Activated gamma-delta T cell treated with Interleukin-2 at 50 U/mL for 16 hours (primary cell): ENCODE data around the gene FOS.
"Not testable (repeated sequence)": the region's sequence is repeated elsewhere in the genome, so short reads cannot be mapped to it uniquely, and the experiment has no call there.

Experiments used
- DNase-seq: peaks from one replicate; pipeline ENCODE4 v3.0.0-alpha.2; 2020

The FOS gene

DNA sequence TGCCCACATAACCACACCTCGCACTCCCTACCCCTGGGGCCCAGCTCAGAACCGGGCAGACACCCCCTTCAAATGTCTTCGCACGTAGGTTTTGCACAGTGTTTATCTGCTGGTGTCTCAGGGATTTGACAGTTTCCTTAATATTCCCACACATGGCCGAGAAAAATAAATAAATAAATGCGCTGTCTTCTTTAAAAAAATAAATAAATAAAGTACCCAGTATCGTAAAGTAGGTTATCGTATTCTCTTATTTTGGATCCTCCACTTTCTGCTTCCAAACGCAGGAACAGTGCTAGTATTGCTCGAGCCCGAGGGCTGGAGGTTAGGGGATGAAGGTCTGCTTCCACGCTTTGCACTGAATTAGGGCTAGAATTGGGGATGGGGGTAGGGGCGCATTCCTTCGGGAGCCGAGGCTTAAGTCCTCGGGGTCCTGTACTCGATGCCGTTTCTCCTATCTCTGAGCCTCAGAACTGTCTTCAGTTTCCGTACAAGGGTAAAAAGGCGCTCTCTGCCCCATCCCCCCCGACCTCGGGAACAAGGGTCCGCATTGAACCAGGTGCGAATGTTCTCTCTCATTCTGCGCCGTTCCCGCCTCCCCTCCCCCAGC, 710 bp upstream of the FOS start:
- no peak for DNase-seq

DNA sequence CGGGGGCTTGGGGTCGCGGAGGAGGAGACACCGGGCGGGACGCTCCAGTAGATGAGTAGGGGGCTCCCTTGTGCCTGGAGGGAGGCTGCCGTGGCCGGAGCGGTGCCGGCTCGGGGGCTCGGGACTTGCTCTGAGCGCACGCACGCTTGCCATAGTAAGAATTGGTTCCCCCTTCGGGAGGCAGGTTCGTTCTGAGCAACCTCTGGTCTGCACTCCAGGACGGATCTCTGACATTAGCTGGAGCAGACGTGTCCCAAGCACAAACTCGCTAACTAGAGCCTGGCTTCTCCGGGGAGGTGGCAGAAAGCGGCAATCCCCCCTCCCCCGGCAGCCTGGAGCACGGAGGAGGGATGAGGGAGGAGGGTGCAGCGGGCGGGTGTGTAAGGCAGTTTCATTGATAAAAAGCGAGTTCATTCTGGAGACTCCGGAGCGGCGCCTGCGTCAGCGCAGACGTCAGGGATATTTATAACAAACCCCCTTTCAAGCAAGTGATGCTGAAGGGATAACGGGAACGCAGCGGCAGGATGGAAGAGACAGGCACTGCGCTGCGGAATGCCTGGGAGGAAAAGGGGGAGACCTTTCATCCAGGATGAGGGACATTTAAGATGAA, 630 bp downstream of the FOS start:
- DNase-seq = no peak

DNA sequence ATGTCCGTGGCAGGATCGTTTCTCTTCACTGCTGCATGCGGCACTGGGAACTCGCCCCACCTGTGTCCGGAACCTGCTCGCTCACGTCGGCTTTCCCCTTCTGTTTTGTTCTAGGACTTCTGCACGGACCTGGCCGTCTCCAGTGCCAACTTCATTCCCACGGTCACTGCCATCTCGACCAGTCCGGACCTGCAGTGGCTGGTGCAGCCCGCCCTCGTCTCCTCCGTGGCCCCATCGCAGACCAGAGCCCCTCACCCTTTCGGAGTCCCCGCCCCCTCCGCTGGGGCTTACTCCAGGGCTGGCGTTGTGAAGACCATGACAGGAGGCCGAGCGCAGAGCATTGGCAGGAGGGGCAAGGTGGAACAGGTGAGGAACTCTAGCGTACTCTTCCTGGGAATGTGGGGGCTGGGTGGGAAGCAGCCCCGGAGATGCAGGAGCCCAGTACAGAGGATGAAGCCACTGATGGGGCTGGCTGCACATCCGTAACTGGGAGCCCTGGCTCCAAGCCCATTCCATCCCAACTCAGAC, 1.2 kb downstream of the FOS start:
- no peak for DNase-seq

DNA sequence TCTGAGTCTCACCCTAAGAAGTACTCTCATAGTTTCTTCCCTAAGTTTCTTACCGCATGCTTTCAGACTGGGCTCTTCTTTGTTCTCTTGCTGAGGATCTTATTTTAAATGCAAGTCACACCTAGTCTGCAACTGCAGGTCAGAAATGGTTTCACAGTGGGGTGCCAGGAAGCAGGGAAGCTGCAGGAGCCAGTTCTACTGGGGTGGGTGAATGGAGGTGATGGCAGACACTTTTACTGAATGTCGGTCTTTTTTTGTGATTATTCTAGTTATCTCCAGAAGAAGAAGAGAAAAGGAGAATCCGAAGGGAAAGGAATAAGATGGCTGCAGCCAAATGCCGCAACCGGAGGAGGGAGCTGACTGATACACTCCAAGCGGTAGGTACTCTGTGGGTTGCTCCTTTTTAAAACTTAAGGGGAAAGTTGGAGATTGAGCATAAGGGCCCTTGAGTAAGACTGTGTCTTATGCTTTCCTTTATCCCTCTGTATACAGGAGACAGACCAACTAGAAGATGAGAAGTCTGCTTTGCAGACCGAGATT, 1.7 kb downstream of the FOS start:
- DNase-seq = no peak

DNA sequence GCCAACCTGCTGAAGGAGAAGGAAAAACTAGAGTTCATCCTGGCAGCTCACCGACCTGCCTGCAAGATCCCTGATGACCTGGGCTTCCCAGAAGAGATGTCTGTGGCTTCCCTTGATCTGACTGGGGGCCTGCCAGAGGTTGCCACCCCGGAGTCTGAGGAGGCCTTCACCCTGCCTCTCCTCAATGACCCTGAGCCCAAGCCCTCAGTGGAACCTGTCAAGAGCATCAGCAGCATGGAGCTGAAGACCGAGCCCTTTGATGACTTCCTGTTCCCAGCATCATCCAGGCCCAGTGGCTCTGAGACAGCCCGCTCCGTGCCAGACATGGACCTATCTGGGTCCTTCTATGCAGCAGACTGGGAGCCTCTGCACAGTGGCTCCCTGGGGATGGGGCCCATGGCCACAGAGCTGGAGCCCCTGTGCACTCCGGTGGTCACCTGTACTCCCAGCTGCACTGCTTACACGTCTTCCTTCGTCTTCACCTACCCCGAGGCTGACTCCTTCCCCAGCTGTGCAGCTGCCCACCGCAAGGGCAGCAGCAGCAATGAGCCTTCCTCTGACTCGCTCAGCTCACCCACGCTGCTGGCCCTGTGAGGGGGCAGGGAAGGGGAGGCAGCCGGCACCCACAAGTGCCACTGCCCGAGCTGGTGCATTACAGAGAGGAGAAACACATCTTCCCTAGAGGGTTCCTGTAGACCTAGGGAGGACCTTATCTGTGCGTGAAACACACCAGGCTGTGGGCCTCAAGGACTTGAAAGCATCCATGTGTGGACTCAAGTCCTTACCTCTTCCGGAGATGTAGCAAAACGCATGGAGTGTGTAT, 2.4 kb downstream of the FOS start:
- DNase-seq = no peak

DNA sequence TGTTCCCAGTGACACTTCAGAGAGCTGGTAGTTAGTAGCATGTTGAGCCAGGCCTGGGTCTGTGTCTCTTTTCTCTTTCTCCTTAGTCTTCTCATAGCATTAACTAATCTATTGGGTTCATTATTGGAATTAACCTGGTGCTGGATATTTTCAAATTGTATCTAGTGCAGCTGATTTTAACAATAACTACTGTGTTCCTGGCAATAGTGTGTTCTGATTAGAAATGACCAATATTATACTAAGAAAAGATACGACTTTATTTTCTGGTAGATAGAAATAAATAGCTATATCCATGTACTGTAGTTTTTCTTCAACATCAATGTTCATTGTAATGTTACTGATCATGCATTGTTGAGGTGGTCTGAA, 3.0 kb downstream of the FOS start:
- DNase-seq = no peak

DNA sequence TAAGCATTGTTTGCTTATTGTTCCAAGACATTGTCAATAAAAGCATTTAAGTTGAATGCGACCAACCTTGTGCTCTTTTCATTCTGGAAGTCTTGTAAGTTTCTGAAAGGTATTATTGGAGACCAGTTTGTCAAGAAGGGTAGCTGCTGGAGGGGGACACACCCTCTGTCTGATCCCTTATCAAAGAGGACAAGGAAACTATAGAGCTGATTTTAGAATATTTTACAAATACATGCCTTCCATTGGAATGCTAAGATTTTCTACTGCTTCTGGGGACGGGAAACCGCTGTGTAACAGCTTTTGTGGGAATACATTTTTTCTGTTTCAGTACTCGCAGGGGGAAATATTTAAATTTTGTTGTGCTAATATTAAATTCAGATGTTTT, 3.5 kb downstream of the FOS start:
- DNase-seq = no peak

DNA sequence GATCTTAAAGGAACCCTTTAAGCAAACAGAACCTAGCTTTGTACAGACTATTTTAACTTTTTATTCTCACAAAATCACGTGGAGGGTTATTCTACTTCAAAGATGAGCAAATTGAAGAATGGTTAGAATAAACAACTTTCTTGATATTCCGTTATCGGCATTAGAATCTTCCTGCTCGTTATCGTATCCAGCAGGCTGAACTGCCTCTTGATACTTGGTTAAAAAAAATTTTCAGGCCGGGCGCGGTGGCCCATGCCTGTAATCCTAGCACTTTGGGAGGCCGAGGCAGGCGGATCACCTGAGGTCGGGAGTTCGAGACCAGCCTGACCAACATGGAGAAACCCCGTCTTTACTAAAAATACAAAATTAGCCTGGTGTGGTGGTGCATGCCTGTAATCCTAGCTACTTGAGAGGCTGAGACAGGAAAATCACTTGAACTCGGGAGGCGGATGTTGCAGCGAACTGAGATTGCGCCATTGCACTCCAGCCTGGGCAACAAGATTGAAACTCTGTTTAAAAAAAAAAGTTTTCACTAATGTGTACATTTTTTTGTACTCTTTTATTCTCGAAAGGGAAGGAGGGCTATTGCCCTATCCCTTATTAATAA, 4.0 kb downstream of the FOS start:
- DNase-seq = not testable (repeated sequence)

DNA sequence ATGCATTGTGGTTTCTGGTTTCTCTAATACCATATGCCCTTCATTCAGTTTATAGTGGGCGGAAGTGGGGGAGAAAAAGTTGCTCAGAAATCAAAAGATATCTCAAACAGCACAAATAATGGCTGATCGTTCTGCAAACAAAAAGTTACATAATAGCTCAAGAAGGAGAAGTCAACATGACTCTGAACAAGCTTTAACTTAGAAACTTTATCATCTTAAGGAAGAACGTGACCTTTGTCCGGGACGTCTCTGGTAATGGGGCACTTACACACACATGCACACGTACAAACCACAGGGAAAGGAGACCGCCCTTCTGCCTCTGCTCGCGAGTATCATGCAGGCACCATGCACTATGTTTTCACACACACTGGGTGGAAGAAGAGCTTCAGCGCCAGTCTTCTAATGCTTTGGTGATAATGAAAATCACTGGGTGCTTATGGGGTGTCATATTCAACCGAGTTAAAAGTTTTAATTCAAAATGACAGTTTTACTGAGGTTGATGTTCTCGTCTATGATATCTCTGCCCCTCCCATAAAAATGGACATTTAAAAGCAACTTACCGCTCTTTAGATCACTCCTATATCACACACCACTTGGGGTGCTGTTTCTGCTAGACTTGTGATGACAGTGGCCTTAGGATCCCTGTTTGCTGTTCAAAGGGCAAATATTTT, 4.7 kb downstream of the FOS start:
- DNase-seq = no peak

DNA sequence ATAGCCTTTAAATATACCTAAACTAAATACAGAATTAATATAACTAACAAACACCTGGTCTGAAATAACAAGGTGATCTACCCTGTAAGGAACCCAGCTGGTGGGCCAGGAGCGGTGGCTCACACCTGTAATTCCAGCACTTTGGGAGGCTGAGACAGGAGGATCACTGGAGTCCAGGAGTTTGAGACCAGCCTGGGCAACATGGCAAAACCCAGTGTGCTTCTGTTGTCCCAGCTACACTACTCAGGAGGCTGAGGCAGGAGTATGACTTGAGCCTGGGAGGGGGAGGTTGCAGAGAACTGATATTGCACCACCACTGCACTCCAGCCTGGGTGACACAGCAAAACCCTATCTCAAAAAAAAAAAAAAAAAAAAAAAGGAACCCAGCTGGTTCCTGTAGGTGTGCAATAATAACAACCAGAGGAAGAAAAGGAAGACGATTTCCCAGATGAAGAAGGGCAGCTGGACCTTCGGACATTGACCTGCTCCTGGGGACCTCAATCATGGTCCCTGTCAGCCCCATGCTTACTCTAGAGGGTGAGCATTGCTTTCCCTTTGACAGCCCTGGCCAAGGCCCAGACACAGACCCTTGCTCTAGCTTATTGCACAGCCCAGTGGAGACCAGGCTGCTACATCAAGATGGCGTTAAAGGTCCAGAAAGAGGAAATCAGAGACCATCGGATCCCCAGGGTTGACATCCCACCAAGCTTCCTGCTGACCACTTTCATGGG, 5.4 kb downstream of the FOS start:
- no peak for DNase-seq

DNA sequence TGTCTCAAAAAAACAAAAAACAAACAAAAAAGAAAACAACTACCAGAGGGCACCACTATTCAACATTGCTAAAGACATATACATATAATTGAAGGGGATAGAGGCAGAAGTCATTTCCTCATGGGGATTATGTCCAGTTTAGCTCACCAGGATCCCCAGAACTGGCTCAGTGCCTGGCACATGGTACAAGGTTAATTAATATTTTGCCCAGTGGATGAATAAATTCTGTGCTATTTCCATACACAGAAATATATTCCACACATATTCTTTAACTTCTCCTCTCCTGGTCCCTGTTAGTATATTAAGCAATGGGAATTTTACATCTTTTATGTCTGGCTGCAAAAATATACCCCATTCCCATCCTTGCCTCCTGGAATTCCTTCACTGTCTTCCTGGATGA, 6.7 kb downstream of the FOS start:
- DNase-seq = no peak

DNA sequence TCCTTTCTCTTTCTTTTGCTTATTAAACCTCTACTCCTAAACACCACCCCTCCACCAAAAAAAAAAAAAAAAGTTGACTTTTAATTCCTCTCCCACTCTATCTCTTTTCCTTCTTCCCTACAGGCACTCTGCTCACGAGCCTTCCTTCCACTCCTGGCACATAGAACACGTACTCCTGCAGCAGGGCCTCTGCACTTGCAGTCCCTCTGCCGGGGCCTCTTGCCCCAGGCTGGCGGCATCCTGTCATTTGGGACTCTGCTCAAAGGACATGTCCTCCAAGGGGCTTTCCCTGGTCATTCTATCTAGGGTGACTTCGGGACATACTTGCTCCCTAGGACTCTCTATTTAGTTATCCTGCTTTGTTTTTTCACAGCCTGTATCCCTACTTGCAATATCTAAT, 7.7 kb downstream of the FOS start:
- DNase-seq = no peak

DNA sequence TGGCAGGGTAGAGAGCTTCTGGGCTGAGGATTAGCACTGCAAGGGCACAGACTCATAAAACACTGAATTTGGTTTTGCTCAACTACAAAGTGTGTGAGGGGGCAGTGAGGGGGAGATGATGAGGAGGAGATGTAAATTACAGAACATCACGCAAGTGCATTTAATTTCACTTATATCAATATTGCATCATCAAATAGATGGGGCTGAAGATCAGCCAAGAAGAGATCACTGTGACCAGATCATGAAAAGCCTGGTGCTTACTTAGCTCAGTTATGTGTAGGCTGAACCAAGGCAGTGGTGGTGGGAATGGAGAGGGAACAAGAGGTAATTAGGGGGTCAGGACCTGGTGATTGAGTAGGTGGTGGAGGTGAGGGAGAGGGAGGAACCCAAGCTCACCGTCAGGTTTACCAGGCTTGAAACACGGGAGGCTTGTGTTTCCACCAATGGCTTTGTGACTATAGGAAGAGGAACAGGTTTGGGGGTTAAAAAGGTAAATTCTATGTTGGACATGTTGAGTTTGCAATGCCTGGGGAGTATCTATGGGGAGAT, 11.3 kb downstream of the FOS start:
- DNase-seq = no peak

DNA sequence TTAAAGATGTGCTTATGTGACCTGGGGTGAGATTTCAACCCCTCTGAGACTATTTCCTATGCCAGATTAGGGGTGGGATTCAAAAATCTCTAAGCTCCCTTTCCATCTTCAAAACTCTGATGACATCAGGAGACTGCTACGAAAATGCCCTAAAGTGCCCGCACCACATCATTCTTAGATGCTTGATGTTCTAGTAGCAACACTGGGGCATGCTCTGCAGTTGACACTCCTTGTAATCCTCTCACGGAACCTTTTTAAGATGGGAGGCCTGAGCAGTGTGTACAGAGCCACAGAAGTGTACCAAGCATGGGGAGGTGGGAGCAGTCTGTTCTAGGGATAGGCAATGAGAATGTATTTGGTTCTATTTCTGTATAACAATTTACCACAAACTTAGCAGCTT, 12.2 kb downstream of the FOS start:
- no peak for DNase-seq

DNA sequence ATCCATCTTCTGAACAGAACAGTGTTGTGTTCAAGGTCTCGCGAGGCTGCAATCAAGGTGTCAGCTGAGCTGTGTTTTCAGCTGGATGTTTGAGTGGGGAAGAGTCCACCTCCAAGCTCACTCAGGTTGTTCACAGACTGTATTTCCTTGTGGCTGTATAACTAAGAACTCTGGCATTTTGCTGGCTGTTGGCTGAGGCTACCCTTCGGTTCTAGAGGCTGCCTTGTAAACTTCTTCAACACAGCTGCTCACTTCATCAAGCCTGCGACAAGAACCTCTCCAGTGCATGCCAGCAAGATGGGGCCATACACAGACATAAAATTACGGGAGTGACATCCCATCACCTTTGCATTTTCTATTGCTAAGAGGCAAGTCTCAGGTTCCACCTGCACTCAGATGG, 12.7 kb downstream of the FOS start:
- no peak for DNase-seq

DNA sequence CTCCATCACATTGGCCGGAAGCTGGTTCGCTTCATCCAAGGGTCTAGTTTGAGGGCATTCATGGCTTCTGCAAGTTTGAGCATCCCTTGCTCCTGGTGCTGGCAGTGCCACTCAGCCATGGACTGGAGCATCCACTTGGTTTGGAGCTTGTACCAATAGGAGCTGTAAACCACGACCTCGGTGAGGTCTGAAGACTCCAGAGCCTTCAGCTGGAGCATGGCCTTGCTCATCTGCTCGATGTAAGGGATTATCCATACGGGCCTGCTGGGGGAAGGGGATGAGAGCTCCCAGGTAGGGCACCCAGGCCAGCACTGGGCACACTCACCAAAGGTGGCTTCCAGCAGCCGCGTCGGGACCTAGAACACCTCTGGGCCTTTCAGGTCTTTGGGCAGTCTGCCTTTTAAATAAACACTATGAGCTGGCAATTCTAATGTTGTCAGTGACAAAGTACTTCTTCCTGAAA, 13.5 kb downstream of the FOS start:
- no peak for DNase-seq

DNA sequence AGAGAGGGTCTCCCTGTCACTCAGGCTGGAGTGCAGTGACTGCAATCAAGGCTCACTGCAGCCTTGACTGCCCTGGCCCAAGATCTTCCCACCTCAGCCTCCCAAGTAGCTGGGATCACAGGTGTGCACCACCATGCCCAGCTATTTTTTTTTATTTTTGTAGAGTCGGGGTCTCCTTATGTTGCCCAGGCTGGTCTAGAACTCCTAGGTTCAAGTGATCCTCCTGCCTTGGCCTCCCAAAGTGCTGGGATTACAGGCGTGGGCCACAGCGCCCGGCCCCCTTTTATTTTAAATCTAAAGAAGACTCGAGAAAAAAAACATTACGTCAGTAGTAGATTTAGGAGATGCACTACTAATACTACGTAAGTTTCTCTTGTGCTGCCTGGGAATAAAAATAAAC, 14.3 kb downstream of the FOS start:
- DNase-seq = no peak

DNA sequence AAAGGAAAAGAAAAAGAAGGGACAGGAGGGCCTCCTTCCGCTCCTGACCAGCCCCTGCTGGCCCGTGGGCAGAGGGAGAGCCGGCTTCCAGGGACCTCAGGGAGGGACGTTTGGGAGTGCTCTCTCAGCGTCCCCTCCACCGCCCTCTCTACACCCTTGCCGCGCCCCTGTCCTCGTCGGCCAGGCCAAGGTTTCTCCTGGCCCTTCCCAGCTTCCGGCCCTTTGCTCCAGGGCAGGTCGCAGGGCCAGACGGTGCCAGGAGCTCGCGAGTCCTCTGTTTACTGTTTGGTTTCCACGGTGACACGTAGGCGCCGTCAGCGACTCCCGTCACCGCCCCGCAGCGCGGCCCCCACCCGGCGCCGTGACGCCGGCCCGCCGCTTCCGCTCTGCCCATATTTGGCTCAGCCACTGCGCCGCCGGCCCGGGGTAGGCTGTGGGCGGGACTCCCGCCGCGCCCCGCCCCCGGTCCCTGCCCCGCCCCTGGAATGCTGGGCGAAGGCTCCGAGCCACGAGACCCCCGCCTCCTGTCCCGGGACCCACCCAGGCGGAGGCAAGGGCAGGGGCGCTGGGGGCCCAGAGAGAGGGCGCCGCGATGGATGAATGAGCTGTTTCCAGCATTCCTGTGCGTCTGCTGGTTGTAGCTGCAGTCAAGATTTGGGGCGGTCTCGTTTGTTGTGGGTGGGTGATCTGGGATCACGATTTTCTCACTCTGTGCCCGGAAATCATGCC, 15.5 kb downstream of the FOS start:
- DNase-seq = peak; percentile 91

DNA sequence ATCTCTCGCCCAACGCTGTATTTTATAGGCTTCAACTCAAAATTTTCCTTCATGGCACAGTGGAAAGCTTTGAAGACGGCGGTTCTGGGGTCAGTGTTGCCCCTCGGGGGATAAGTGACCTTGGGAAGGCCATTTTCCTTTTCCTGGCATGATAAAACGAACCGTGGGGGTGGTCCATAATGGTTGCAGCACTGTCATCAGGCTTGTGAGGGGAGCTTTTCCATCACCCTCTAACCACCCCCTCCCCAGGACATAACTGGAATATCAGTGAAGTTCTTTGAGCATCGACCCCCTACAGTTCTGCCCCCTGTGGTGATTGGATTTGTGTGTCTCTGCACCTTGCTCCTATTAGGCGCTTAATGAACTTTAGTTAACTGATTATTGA, 16.0 kb downstream of the FOS start:
- DNase-seq = no peak

DNA sequence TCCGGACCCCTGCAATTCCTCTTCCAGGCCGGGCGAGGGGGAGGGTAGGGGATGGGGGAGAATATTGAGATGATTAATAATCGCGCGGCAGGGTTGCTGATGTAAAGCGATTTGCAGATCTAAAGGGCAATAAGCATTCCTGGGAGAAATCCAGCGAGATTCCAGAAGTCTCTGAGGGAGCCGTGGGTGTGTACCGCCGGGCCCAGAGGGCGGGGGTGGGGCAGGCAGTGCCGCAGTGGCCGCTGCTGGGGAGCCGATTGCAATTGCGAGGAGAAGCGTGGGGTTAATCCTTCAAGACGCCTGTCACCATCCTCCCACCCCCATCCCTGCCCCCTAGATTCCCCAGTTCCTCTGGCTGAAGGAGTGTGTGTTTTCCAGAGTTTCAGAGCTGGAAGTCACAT, 16.4 kb downstream of the FOS start:
- DNase-seq = no peak
